Activated effector memory CD4-positive, alpha-beta T cell treated with Interleukin-2 at 50 U/mL for 16 hours (primary cell): ENCODE measurements around the gene SMPDL3B.

Source experiments
- DNase-seq: peaks from one replicate; pipeline ENCODE4 v3.0.0-alpha.2; 2020

Gene SMPDL3B, protein sequence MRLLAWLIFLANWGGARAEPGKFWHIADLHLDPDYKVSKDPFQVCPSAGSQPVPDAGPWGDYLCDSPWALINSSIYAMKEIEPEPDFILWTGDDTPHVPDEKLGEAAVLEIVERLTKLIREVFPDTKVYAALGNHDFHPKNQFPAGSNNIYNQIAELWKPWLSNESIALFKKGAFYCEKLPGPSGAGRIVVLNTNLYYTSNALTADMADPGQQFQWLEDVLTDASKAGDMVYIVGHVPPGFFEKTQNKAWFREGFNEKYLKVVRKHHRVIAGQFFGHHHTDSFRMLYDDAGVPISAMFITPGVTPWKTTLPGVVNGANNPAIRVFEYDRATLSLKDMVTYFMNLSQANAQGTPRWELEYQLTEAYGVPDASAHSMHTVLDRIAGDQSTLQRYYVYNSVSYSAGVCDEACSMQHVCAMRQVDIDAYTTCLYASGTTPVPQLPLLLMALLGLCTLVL

DNA sequence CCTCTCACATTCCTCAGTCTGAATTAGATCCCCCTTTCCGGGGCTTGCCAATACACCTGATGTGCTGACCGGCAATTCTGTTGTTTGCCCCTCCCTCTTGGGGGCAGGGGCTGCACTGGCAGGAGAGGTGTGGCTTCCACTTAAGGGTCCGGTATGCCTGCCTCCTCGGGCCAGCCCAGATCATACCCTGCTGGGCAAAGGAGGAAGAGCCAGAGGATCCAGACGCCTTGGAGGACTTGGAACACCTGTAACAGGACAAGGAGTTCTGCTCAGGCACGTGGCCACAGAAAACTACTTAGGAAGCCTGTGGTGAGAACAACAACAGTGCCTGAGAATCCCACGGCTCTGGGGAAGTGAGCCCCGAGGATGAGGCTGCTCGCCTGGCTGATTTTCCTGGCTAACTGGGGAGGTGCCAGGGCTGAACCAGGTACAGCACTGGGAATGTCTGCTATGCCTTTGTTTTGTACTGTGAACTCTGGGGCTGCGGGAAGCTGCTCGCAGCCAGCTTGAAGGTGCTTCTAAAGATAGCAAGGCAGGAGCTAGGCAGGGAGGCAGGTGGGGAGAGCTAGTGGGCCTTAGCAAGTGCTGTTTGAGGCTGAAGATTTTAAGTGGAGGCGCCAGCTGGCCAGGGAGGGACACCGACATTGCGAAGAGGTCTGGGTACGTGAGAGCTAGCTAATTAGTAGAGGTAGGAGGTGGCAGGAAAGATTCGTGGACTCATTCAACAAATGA lies at the start of gene SMPDL3B:
SMPDL3B (plus strand) TSS at position 183 of the 732 bp plus-strand sequence; CDS start at position 367, 184 bp downstream.
- no peak for DNase-seq

DNA sequence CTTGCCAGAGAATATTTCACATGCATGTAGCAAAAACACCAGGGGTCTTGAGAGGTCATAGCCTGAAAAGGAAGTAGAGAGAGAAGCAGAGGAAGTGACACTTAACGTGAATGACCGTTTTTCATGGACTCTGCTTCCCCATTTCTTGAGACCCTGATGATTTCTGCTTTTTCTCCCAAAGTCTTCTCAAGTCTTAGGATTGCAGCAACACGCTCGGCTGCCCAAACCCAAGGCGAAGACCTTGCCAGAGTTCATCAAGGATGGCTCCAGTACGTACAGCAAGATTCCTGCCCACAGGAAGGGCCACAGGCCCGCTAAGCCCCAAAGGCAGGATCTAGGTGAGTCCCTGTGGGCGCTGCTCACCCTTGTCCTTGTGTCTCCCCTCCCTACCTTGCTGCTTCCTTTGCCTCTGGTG lies 49.7 kb upstream of the SMPDL3B start:
- no peak for DNase-seq

DNA sequence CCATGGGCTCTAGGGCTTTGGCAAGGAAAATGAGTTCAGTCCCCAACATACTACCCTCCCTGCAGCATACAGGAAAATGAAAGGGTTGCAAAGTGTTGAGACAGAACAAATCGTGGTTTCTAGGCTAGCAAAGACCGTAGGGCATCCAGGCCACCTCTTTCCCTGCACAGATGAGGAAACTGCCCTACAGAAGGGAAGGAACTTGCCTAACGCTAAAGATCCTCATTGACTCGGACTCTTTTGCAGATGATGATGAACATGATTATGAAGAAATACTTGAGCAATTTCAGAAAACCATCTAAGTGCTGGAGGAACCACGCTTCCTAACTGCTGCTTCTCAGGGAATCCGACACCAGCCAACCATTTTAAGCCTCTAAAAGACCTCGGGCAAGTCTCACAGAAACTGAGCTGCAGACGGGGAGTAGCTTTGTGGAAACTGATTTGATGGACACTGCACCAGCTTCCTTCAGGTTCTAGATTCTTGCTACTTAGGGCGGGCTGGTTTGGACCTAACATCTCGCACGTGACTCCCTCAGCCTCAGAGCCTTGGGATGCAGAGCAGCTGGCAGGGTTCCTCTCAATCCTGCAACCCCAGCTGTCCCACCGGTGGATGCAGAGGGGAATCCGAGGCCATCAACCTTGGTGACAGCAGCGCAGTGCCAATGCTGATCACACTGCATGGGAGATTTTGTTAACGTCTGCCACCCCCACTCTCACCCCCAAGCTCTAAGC lies 49.0 kb upstream of the SMPDL3B start:
- DNase-seq: no peak

DNA sequence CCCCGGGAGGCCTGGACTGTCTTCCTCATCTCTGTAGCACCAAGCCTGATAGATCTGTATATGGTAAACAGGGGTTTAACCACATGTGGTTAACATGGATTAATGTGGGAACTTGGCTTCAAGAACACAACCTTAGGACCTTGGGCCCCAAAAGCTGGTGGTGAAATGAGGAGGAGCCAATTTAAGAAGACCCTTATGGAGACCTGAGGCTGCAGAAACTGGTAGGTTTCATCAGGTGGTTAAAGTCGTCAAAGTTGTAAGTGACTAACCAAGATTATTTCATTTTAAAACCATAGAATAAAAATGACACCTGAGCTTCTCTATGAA lies 48.5 kb upstream of the SMPDL3B start:
- DNase-seq: no peak

DNA sequence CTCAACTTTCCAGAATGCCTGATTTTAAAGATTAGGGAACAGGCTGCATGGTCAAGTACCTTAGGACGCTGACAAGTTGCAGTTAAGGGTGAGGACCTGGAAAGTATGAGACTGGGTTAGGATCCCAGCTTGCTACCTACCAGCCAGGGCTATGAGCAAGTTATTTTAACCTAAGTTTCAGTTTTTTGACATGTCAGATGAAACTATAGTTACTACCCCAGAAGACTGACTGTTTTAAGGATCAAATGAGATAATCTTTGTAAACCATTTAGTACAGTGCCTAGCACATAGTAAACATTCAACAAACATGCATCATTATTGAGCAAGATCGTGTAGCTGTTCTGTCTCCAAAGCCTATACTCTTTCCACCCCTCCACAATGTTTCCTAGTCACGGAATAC lies 48.1 kb upstream of the SMPDL3B start:
- DNase-seq: no peak

DNA sequence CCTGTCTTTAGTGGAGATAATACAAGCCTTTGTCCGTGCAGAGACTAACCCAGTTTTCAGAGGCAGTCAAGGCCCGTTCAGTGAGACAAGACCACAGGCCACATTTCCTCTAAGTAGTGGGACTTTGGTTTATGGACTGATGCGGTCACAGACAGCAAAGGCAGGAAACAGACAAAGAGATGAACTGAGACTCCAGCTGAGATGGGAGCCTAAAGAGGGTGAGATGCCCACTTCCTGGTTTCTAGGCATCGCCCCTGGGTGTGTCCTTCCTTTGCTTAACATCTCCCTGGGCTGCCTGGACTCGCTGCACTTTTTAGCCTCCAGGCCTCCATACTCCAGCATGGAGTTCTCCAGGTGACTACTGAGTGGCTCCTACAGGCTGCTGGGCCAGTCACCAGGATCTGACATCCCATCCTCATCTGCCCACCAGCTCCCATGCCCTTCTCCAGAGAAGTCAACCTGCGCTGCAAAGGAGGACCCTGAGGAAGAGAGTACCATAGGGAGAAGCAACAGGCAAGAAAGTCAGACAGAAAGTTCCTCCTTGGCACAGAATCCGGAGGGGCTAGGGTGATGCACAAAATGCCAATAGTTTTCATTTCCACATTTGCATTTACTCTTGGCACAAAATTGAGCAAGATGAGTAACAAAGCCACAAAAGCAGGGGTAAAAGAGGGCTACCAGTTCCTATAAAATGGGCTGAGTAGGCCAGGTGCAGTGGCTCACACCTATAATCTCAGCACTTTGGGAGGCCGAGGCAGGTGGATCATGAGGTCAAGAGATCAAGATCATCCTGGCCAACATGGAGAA lies 47.4 kb upstream of the SMPDL3B start:
- DNase-seq: peak; percentile 52

DNA sequence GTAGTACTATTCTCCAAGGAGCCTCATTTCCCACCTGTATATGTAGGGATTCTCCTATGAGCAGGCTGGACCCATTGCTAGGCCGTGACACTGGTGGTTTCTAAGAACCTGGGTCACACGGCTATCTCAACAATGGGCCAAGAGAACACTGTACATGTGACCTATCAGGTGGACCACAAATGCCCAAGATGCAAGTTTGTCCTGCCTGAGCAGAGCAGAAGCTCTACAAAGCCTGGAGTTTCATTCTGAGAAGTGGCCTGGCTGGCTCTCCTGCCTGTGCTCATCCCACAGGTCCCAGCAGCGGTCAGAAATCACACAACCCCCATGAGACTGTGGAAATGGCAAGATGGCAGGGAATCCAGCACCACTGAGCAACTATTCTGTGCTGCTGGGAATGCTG lies 45.3 kb upstream of the SMPDL3B start:
- no peak for DNase-seq

DNA sequence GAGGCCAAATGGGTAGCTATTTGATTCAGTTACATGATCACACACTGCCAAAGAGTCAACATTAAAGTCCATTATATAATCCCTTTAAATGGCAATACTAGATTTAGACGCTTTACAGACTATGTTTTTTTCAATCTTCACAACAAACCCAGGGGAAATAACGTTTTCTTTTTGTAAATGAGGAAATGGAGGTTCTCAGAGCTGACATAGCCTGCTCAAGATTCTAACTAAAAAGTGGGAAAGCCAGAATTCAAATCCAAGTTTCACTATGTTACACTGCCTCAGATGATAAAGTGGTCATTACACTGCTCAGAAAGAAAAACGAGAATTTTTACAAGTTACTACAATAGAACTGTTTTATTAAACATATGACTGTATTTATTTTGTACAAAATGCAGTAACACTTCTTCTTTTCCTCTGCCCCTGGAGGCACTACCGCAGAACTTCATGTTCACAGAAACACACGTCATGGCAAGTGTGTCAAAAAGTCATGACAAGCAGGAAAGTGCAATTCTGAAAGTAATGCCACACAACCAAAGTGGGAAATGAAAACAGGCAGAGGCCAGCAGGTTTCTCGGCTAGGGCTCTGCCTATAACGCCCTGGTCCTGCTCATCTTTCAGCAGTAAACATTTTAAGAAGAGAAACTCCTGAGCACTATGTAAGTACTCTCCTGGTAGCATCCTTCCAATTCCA lies 43.5 kb upstream of the SMPDL3B start:
- DNase-seq: no peak

DNA sequence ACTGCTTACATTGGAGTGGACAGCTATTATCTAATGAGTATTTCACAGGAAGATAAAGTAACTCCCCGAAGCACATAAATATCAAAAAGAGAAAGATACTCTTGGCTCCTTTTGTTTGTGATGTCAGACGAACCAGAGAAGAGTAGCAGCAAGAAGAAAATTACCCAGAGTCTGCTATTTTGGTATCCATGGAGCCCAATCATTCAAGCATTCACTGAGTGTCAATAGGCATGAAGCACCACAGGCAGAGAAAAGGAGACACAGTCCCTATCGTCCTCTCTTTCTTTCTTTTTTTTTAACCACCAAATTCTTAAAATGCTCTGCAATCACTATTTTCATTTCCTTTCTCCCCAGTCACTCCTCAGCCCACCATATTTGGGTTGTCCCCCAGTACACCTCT lies 40.3 kb upstream of the SMPDL3B start:
- no peak for DNase-seq

DNA sequence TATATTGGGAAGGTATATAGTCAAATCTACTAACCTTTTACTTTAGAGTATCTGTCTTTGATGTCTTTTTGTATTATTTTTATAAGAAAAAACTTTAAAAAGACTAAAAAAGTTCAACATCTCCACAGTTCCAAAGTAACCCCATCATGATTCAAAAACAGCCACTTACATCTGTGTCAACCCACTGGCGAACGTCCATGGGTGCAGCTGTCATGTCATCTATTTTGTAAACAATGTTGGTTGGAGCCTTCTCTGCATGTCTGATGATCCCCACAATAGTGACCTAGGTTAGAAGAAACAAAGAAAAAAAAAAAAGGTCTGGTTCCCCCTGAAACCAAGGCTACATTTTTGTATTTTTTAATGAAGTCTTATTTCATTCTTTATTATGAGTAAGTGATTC lies 28.0 kb upstream of the SMPDL3B start:
- DNase-seq: no peak

DNA sequence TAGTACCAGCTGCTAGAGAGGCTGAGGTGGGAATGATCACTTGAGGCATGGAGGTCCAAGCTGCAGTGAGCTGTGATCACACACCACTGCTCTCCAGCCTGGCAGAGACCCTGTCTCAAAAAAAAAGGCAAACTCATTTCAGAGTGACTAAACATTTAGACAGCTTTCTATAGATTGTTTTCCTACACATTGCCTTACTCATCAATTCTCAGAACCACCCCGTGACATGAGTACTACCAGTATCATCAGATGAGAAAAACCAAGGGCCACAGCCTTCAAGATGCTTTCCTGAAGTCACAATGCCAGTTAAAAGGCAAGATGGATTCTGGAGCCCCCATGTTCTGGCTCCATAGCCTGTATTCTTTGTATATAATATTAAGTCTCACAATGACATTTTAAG lies 22.4 kb upstream of the SMPDL3B start:
- no peak for DNase-seq

DNA sequence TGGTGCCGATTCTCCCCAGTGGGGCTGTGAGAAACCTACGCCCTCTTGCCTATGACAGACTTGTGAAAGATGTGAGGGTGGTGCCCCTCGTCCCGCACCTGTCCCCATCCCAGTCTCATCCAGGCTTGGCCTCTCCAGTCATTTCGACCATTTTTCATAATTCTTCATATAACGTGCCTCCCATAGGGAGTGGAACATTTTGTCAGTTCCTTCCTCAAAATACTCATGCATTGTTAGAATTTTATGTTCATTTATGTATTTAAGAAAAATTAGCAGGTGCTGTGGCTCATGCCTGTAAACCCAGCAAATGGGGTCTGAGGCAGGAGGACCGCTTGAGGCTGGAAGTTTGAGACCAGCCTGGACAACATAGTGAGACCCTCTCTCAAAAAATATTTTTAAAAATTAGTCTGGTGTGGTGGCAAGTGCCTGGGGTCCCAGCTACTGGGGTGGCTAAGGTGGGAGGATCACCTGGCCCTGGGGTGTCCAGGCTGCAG lies 19.7 kb upstream of the SMPDL3B start:
- DNase-seq: no peak

DNA sequence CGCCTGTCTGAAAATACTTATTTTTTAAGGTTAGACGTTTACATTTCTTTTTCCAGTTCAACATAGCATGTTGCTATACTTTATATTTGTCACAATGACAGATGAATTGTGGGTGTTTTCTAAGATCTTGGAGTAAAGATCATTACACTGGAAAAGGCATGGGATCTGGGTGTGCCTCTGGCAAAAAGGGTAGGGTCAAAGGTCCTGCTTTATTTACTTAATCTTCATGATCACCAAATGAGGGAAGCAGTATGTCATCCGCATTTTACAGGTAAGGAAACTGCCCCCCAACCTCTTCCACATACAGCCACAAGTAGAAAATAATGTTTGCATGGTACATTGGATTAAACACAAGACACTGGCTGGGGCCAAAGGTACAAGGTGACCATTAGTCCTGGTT lies 12.5 kb upstream of the SMPDL3B start:
- no peak for DNase-seq

DNA sequence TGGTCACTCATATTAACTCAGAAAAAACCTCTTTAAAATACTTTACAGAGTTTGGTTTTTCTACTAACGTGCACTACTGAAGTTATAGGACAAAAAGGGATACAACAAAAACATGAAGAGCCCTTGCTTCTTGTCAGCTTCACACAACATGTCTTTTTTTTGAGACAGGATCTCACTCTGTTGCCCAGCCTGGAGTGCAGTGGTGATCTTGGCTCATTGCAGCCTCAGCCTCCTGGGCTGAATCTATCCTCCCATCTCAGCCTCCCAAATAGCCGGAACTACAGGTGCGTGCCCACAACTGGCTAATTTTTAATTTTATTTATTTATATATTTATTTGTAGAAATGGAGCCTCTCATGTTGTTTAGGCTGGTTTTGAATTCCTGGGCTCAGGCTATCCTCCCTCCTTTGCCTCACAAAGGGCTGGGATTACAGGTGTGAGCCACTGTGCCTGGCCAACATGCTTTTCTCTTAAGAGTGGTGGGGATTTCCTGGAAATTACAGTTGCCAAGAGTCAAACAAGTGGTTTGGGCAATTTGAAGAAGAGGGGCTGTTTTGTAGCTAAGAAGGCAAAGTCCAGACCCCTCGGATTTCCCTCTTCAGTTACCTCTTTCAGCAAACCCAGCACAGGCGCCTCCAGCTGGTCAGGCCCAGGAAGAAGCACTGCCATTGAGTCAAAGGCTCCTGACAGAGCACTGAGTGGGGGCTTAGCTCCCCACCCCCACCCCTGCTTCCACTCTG lies 6.4 kb upstream of the SMPDL3B start:
- no peak for DNase-seq

DNA sequence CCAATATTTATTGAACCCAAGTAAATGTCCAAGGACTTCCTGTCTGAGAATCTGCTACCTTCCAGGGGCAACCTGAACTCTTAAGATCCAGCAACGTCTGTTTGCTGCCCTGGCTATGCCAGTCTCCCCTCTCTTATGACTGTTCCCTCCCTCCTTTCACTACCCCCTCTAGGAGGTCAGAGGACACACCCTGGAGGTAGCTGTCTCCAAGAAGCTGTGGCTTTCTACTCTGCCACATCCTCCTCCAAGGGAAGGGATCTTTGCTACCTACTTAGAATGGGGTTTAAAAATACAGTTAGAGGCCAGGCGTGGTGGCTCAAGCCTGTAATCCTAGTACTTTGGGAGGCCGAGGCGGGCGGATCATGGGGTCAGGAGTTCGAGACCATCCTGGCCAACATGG lies 3.6 kb upstream of the SMPDL3B start:
- DNase-seq: no peak

DNA sequence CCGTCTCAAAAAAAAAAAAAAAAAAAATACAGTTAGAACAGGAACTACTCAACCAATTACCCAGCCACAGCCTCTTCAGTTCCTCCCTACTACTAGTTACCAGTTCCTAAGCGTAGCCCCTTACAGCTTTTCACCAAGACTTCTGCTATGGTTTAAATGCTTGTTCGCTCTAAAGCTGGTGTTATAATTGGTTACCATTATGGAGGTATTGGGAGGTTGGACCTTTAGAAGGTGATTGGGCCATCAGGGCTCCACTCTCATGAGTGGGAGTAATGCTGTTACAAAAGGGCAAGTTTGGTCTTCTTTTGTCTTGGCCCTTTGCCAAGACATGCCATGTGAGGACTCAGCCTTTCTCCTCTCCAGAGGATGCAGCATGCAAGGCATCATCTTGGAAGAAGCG lies 3.0 kb upstream of the SMPDL3B start:
- DNase-seq: no peak

DNA sequence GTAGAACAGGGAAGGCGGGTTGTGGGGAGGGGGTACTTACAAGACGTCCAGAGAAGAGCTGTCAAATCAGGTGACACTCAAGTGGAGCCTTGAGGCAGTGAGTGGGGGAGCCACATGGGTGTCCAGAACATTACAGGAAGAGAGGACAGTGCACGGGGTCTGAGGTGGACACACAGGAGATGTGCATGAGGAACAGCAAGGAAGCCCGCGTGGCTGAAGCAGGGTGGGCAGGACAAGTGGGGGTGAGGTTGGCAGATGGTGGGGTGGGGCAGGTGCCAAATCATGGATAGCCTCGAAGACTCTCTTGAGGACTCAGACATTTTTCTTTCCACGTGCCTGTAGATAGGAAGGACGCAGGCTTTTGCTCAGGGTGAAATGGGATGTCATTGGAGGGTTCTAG lies 921 bp downstream of the SMPDL3B start:
- no peak for DNase-seq

DNA sequence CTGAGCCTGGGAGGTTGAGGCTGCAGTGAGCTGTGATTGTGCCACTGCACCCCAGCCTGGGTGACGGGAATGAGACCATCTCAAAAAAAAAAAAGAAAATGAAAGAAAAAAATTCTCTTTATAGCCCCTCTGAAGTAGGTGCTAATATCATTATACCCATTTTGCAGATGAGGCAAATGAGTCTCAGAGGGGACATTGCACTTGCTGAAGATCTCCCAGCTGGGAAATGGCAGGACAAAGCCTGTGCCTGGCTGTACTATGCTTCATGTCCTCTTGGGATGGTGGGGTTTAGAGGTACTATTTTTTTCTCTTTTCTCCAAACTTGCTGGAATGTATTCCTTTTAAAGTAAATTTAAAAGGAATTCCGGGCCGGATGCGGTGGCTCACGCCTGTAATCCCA lies 1.6 kb downstream of the SMPDL3B start:
- DNase-seq: no peak

DNA sequence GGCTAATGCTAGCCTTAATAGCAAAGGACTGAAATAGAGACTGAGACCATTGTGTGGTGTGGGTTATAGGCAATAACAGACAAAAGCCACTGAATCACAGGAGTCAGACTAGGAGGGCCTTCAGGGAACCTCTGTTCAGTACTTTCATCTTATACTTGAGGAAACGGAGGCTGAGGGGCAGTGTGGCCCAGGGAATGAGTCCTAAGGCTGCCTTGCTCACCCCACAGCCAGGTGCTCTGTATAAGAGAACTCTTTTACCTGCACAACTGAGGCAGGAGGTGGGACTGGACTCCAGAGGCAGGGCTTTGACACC lies 2.7 kb downstream of the SMPDL3B start:
- no peak for DNase-seq

DNA sequence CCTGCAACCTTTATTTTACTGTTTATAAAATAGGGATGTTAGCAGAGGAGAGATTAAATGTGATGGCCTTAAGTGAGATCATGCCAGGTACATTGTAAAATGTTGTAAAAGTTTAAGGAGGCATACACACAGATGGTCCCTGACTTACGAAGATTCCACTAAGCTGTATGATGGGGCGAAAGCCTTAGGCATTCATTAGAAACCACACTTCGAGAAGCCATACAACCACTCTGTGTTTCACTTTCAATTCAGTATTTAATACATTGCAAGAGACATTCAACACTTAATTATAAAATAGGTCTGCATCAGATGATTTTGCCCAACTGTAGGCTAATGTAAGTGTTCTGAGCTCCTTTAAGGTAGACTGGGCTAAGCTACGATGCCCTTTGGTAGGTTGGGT lies 3.7 kb downstream of the SMPDL3B start:
- DNase-seq: no peak

DNA sequence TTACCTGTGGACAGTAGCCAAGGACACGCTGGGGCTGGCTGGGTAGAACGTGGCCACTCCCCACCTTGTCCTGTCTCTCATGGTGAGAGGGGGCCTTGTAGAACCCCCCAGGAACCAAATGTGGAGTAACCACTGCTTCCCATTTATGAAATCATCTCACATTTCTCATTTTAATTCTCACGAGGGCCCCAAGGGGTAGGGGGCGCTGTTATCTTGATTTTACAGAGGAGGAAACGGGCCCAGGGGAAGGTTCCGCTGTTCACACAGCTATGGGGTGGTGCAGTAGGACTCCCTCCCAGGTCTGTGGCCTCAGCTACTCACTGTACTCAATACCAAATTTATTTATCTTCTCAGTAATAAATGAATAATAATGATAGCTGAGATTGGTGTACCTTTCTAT lies 5.5 kb downstream of the SMPDL3B start:
- DNase-seq: peak; percentile 64
